Large intestine (tissue), 3 donors: ENCODE measurements around the gene SUN3. TPM values are rescaled to one million over a fixed set of nuclear protein-coding genes. Genes with fewer than 3 reads are reported as not detected.
"Not testable (repeated sequence)": the region's sequence is repeated elsewhere in the genome, so short reads cannot be mapped to it uniquely, and the experiment has no call there.

ENCODE experiments used
- DNase-seq, 2 donors: peaks; one replicate each; pipeline versions ENCODE4 v3.0.0 to v3.0.0-alpha.2; 2013
- H3K27ac ChIP-seq: one replicate; pipeline ENCODE4 v1.5.1; 2013; ENCODE audit warnings: low read length
- H3K27me3 ChIP-seq: 2 replicates; pipeline ENCODE4 v1.6.1; 2013; ENCODE audit warnings: low read length; ENCODE audit not compliant: control insufficient read depth, insufficient read depth
- H3K36me3 ChIP-seq: 2 replicates; pipeline ENCODE4 v1.6.1; 2013; ENCODE audit warnings: low read length; ENCODE audit not compliant: control insufficient read depth, insufficient read depth
- H3K4me1 ChIP-seq: one replicate; pipeline ENCODE4 v1.6.1; 2013; ENCODE audit warnings: low read length; ENCODE audit not compliant: control insufficient read depth, insufficient read depth
- H3K4me3 ChIP-seq: one replicate; pipeline ENCODE4 v1.5.1; 2013; ENCODE audit warnings: low read length
- H3K9me3 ChIP-seq: one replicate; pipeline ENCODE4 v1.6.1; 2013; ENCODE audit warnings: mild to moderate bottlenecking, low read depth, low read length, moderate library complexity; ENCODE audit not compliant: control insufficient read depth
- WGBS: methylation state at CpG from one replicate; pipeline ENCODE4 v1.1.5; 2013; ENCODE audit warnings: low lambda C conversion rate; ENCODE audit not compliant: insufficient coverage; 5-methylcytosine and 5-hydroxymethylcytosine counted together
- polyA plus RNA-seq: library from polyadenylated mRNA; unstranded; fragments of 120-200 nt; gene quantifications from one replicate; pipeline ENCODE4 v1.2.1, GENCODE V29; 2013

SUN3 gene
- polyA plus RNA-seq, 1 donor = not detected

DNA sequence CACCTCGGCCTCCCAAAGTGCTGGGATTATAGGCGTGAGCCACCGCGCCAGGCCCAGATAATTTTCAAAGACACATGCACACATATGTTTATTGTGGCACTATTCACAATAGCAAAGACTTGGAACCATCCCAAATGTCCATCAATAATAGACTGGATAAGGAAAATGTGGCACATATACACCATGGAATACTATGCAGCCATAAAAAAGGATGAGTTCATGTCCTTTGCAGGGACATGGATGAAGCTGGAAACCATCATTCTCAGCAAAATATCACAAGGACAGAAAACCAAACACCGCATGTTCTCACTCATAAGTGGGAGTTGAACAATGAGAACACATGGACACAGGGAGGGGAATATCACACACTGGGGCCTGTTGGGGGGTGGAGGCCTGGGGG is 48.3 kb downstream of the SUN3 start:
- Histone ChIP-seq H3K36me3 (peaks cover 24% of the 10 kb centered on the region), H3K4me1 (peaks cover 10% of the 10 kb centered on the region)
- DNase-seq, H3K4me3 ChIP-seq, H3K27ac ChIP-seq, H3K9me3 ChIP-seq, H3K27me3 ChIP-seq: not testable (repeated sequence)
- no CpG with 5 or more reads among the region's 5 CpGs for WGBS

- 39% methylated on average over 5 of the region's 7 CpGs for WGBS
- H3K4me3 ChIP-seq = peak overlapping the region; percentile 80
Observed at GRCh38 chr7:47979832-47980181, 49.1 kb downstream of the SUN3 start.

GRCh38 chr7:47979145-47979831 is 49.6 kb downstream of the SUN3 start, which contains the start of gene HUS1:
Gene HUS1, minus strand, starts transcription at chr7:47979615. Its CDS starts 96 bp downstream, at chr7:47979519.
- H3K27ac ChIP-seq = peak within 1 kb of the TSS; percentile 86
- H3K4me1 ChIP-seq = peaks cover 10% of the 10 kb centered on the region
- no peaks in the 10 kb centered on the region for H3K9me3 ChIP-seq
- no CpG with 5 or more reads among the region's 62 CpGs for WGBS
- peak within 1 kb of the TSS; percentile 80 for H3K4me3 ChIP-seq
- no peaks in the 10 kb centered on the region for H3K27me3 ChIP-seq
- peak; percentile 79 to 95 for DNase-seq
- H3K36me3 ChIP-seq = peaks cover 35% of the 10 kb centered on the region

More at GRCh38 chr7:47979832-47980181, 49.1 kb downstream of the SUN3 start:
- peak overlapping the region; percentile 86 for H3K27ac ChIP-seq
- no peak for DNase-seq
- H3K9me3 ChIP-seq = no peaks in the 10 kb centered on the region
- no peaks in the 10 kb centered on the region for H3K27me3 ChIP-seq
- peaks cover 10% of the 10 kb centered on the region for H3K4me1 ChIP-seq
- peaks cover 30% of the 10 kb centered on the region for H3K36me3 ChIP-seq

DNA sequence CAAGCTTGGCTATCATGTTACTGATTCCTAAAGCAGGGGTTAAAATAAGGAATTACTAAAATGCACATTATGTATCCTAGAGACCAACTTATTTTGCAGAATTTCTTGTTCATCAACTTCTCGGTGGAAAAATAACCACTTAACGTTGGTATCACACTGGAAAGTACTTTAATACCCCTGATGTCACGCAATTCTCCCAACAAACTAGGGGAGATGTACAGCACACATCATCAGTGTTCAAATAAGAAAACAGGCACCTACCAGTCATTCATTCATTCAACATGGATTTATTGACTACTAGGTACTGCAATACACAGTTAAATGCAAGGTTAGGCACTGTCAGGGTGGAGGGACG is 50.1 kb downstream of the SUN3 start:
- no peaks in the 10 kb centered on the region for H3K27me3 ChIP-seq
- peaks cover 40% of the 10 kb centered on the region for H3K36me3 ChIP-seq
- no peak for DNase-seq
- no peaks in the 10 kb centered on the region for H3K9me3 ChIP-seq
- WGBS = no CpG with 5 or more reads among the region's 4 CpGs
- H3K27ac ChIP-seq = peak overlapping the region; percentile 86
- peak overlapping the region; percentile 80 for H3K4me3 ChIP-seq
- H3K4me1 ChIP-seq = peaks cover 10% of the 10 kb centered on the region

DNA sequence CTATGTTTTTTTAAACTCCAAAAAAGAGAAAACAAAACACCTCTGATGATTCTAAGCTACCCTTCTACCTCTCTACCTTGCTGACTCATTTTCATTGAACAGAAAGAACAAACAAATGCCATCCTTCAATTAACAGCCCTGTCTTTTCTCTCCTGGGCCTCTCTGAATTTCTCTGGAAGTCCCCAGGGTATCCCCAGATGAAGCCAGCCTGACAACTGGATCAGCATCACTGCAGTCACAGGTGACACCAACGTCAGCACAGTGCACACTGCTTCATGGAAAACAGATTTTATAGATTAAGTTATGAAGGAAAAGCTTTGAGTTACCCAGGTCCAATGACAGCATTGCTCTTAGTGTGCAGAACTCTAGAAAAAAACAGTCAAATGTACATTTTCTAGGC is 55.2 kb downstream of the SUN3 start:
- no peak for DNase-seq
- no CpG with 5 or more reads among the region's 1 CpG for WGBS
- peaks cover 62% of the 10 kb centered on the region for H3K36me3 ChIP-seq
- no peaks in the 10 kb centered on the region for H3K9me3 ChIP-seq
- peaks cover 20% of the 10 kb centered on the region for H3K4me1 ChIP-seq
- no peaks in the 10 kb centered on the region for H3K27me3 ChIP-seq
- H3K4me3 ChIP-seq = no peak overlapping the region
- H3K27ac ChIP-seq = no peak overlapping the region

- peaks cover 62% of the 10 kb centered on the region for H3K36me3 ChIP-seq
- H3K27ac ChIP-seq = peak overlapping the region; percentile 60
- no peaks in the 10 kb centered on the region for H3K9me3 ChIP-seq
- DNase-seq = peak in 1 of 2 donors; percentile 48
- peaks cover 11% of the 10 kb centered on the region for H3K4me1 ChIP-seq
- H3K27me3 ChIP-seq = no peaks in the 10 kb centered on the region
- H3K4me3 ChIP-seq = no peak overlapping the region
- WGBS = no CpG with 5 or more reads among the region's 1 CpG
Observed at GRCh38 chr7:47970761-47971160, 58.1 kb downstream of the SUN3 start.

- peak; percentile 39 to 52 for DNase-seq
- H3K36me3 ChIP-seq = peaks cover 64% of the 10 kb centered on the region
- no peaks in the 10 kb centered on the region for H3K27me3 ChIP-seq
- 100% methylated on average over 1 of the region's 5 CpGs for WGBS
- H3K9me3 ChIP-seq = no peaks in the 10 kb centered on the region
- H3K4me1 ChIP-seq = peaks cover 11% of the 10 kb centered on the region
- H3K27ac ChIP-seq = no peak overlapping the region
- H3K4me3 ChIP-seq = no peak overlapping the region
Observed at GRCh38 chr7:47968847-47969774, 59.8 kb downstream of the SUN3 start.

DNA sequence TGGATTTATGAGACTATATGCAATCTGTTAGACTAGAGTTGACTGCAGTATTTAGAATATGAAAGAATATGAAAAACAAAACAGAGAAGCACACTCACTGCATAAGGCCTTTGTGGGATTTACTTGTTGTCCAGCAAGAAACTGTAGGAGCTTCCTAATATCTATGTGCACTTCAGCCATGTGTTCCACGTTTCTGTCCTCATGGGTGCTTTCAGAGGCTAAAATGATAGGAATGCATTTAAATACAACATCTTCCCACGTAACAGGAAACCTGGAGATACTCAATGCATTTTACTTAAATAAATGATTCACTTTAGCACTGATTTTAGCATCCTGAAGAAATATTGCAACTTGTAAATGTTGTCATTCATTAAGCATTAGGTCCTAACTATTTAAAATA is 61.2 kb downstream of the SUN3 start:
- H3K36me3 ChIP-seq = peaks cover 63% of the 10 kb centered on the region
- no peak overlapping the region for H3K27ac ChIP-seq
- H3K9me3 ChIP-seq = no peaks in the 10 kb centered on the region
- no peak for DNase-seq
- peaks cover 11% of the 10 kb centered on the region for H3K4me1 ChIP-seq
- WGBS = no CpG with 5 or more reads among the region's 2 CpGs
- no peak overlapping the region for H3K4me3 ChIP-seq
- no peaks in the 10 kb centered on the region for H3K27me3 ChIP-seq

DNA sequence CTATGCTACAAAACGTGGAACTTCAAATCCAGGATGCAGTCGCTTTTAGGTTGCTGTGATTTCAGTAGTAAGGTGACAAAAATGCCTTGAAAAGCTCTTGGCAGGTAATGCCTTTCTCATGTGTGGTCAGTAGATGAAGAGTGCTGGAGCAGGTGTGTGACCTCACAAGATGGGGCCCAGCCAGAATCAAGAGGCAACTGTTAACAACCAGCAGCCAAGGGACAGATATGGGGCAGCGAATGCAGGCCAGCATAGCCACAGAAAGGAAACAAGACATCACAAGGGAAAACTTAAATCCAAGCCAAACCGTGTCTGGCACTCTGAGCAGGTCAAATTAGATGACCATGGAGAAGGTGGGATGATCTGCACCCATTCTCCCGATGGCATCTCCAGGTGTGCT is 61.8 kb downstream of the SUN3 start:
- WGBS = no CpG with 5 or more reads among the region's 5 CpGs
- H3K27me3 ChIP-seq = no peaks in the 10 kb centered on the region
- DNase-seq = no peak
- peaks cover 11% of the 10 kb centered on the region for H3K4me1 ChIP-seq
- H3K27ac ChIP-seq = no peak overlapping the region
- no peak overlapping the region for H3K4me3 ChIP-seq
- H3K9me3 ChIP-seq = no peaks in the 10 kb centered on the region
- H3K36me3 ChIP-seq = peaks cover 65% of the 10 kb centered on the region

- Histone ChIP-seq H3K27ac (no peak overlapping the region), H3K9me3 (no peaks in the 10 kb centered on the region), H3K4me1 (peaks cover 2% of the 10 kb centered on the region), H3K36me3 (peaks cover 70% of the 10 kb centered on the region), H3K4me3 (no peak overlapping the region), H3K27me3 (no peaks in the 10 kb centered on the region)
- WGBS = no CpG with 5 or more reads among the region's 5 CpGs
- DNase-seq = no peak
Observed at GRCh38 chr7:47965456-47965855, 63.5 kb downstream of the SUN3 start.
